DOHH2 (cell line): Measurements from ENCODE around the gene GYG2.
"Not testable (repeated sequence)": the region's sequence is repeated elsewhere in the genome, so short reads cannot be mapped to it uniquely, and the experiment has no call there.

Experiments used
- CTCF ChIP-seq: fragments of 200-600 bp; sonication (generic); IDR thresholded peaks from one replicate; pipeline ENCODE4 v1.5.1; 2014; ENCODE audit warnings: antibody characterized with exemption, mild to moderate bottlenecking, low read depth, low read length; ENCODE audit not compliant: poor library complexity, severe bottlenecking
- EZH2phosphoT487 ChIP-seq: fragments of 200-600 bp; sonication (generic); IDR thresholded peaks from 2 replicates; pipeline ENCODE4 v1.6.1; 2017; ENCODE audit warnings: borderline replicate concordance, mild to moderate bottlenecking, antibody characterized with exemption, low read length, moderate library complexity, mixed read lengths

- TF ChIP-seq CTCF, result peak; percentile 32
- not testable (repeated sequence) for TF ChIP-seq EZH2phosphoT487
These were observed 61.2 kb downstream of the GYG2 start for GRCh38 chrX:2889706-2890490.
